ENCODE data around the gene UBE2V1. TPM values are rescaled to one million over a fixed set of nuclear protein-coding genes. Genes with fewer than 3 reads are reported as not detected.

The UBE2V1 gene
- total and polyA plus RNA-seq, 2 donors (not counting 3 experiments of a cell fraction or from before 2014, with no cell fraction given) = 145 to 156 TPM

DNA sequence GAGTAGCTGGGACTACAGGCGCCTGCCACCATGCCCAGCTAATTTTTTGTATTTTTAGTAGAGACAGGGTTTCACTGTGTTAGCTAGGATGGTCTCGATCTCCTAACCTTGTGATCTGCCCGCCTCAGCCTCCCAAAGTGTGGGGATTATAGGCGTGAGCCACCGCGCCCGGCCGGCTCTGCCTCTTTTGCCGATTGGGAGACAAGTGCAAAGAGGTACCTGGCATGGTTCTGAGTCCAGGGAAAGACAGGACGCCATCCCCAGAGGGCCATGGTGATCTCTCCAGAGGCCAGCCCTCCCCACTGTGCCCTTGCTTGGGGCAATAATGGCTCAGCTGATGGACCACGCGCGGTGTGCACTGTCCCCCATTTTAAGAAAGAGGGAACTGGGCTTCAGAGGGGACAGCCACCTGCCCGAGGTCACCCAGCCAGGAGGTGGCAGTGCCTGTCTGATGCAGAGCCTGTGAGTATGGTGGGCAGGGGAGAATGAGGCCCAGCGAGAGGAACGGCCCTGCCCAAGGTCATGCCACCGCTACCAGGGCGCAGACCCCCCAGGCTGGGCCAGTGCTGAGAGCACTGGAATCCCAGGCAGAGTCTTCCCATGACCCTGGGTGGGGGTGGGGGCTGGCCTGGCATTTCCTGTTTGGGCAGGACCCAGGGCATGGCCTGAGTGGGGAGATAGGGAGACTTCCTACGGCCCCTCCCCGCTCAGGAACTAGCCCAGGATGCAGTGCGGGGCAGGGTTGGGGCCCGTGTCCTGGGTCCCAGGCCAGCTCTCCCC is 69.2 kb downstream of the UBE2V1 start:
- TF ChIP-seq MYC (IDR thresholded peaks at IDR 0.05; ENCODE audit: low read depth, low read length) (no peak), POLR2AphosphoS5 (IDR thresholded peaks at IDR 0.05; ENCODE audit: insufficient read depth, low read depth, low read length) (no peak)
- TF ChIP-seq, protein P1, sequence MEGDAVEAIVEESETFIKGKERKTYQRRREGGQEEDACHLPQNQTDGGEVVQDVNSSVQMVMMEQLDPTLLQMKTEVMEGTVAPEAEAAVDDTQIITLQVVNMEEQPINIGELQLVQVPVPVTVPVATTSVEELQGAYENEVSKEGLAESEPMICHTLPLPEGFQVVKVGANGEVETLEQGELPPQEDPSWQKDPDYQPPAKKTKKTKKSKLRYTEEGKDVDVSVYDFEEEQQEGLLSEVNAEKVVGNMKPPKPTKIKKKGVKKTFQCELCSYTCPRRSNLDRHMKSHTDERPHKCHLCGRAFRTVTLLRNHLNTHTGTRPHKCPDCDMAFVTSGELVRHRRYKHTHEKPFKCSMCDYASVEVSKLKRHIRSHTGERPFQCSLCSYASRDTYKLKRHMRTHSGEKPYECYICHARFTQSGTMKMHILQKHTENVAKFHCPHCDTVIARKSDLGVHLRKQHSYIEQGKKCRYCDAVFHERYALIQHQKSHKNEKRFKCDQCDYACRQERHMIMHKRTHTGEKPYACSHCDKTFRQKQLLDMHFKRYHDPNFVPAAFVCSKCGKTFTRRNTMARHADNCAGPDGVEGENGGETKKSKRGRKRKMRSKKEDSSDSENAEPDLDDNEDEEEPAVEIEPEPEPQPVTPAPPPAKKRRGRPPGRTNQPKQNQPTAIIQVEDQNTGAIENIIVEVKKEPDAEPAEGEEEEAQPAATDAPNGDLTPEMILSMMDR (IDR thresholded peaks at IDR 0.05; ENCODE audit: extremely low read depth in 1 of 2, insufficient read depth in 1 of 2, low read depth in 1 of 2, low read length in 2 of 2) = no peak
- CTCF ChIA-PET = interaction anchor here (1.1 kb wide), 1 partner anchor 65 kb away, joined by 3 read pairs; no protein-coding TSS in a partner anchor
- H4K20me1 ChIP-seq (replicated peaks; ENCODE audit: control insufficient read depth, extremely low read depth, insufficient read depth, low read length) = no peaks in the 10 kb centered on the region
- H3K9me3 ChIP-seq (replicated peaks; ENCODE audit: control insufficient read depth, insufficient read depth, low read length) = no peaks in the 10 kb centered on the region
- H3K27ac ChIP-seq (ENCODE audit: insufficient read depth, low read depth, low read length) = no peak overlapping the region
- H3K4me2 ChIP-seq (ENCODE audit: insufficient read depth, low read length) = no peak overlapping the region
- H2AFZ ChIP-seq (ENCODE audit: low read depth, low read length) = no peak overlapping the region
- peaks cover 26% of the 10 kb centered on the region for H3K4me1 ChIP-seq (ENCODE audit: control insufficient read depth, extremely low read depth, insufficient read depth, low read length)
- H3K4me3 ChIP-seq (replicated peaks in 1 of 3; ENCODE audit: insufficient read depth in 1 of 3, low read depth in 1 of 3, low read length in 3 of 3) = no peak overlapping the region
- H3K79me2 ChIP-seq (ENCODE audit: control insufficient read depth, insufficient read depth, low read length) = no peaks in the 10 kb centered on the region
- no peaks in the 10 kb centered on the region for H3K27me3 ChIP-seq (ENCODE audit: control insufficient read depth in 2 of 2, insufficient read depth in 2 of 2, low read length in 2 of 2)
- no peak for DNase-seq (ENCODE audit: low read depth, low spot score)
- BruUV-seq (replicated peaks) = no TSS peak
- intact Hi-C loops (cut with micrococcal nuclease) = no loop called here
- H3K9ac ChIP-seq (replicated peaks; ENCODE audit: extremely low read depth, insufficient read depth, low read length) = no peak overlapping the region
- H3K9me1 ChIP-seq (replicated peaks; ENCODE audit: control insufficient read depth, extremely low read depth, insufficient read depth, low read length) = no peaks in the 10 kb centered on the region
- no peaks in the 10 kb centered on the region for H3K36me3 ChIP-seq (ENCODE audit: control insufficient read depth in 2 of 2, extremely low read depth in 1 of 2, insufficient read depth in 2 of 2, low read length in 2 of 2)
- dilution Hi-C loops (cut with MboI; ENCODE audit: extremely low pct_ligation_motif_present, low sequenced_read_pairs) = no loop called here
- no peak for FAIRE-seq
- POLR2A ChIA-PET = no interaction called here

Measured in endothelial cell of umbilical vein (primary cell).